HepG2 (cell line): Measurements from ENCODE around the gene KIF1C. TPM values are rescaled to one million over a fixed set of nuclear protein-coding genes. Genes with fewer than 3 reads are reported as not detected.
A peak's percentile ranks its signal among the peaks of the same experiment; 100 is the strongest.

Source experiments
- CREB1 ChIP-seq, 2 experiments: fragments of 450-650 bp in 1 of 2; IDR thresholded peaks; 2 replicates each; pipeline ENCODE4 v1.6.1; 2016 to 2017; ENCODE audit warnings: control low read depth in 1 of 2, mild to moderate bottlenecking in 1 of 2, missing compliant biosample characterization in 1 of 2, missing genetic modification characterization in 1 of 2
- DMAP1 ChIP-seq: IDR thresholded peaks from 2 replicates; pipeline ENCODE4 v1.6.1; 2016
- GABPB1 ChIP-seq: IDR thresholded peaks from 2 replicates; pipeline ENCODE4 v1.6.1; 2016; ENCODE audit warnings: mild to moderate bottlenecking, missing genetic modification reagents, moderate library complexity, missing compliant biosample characterization
- NR2F1 ChIP-seq, 2 experiments: fragments of 450-650 bp in 1 of 2; formaldehyde crosslinking in 1 of 2; IDR thresholded peaks; 2 replicates each; pipeline versions ENCODE4 v1.5.0 to v1.6.1; 2016 to 2020; ENCODE audit warnings: mild to moderate bottlenecking in 1 of 2, missing compliant biosample characterization in 1 of 2, missing genetic modification reagents in 1 of 2, moderate library complexity in 1 of 2
- RBFOX2 ChIP-seq: fragments of 200-400 bp; formaldehyde crosslinking; IDR thresholded peaks from 2 replicates; pipeline ENCODE4 v1.6.1; 2017; ENCODE audit warnings: low read depth, mild to moderate bottlenecking, low read length
- RORA ChIP-seq: sonication (generic); formaldehyde crosslinking; IDR thresholded peaks from 2 replicates; pipeline ENCODE4 v1.5.0; 2020; ENCODE audit warnings: mild to moderate bottlenecking, missing genetic modification reagents, moderate library complexity
- TARDBP ChIP-seq: sonication (generic); formaldehyde crosslinking; IDR thresholded peaks from 2 replicates; pipeline ENCODE4 v1.8.0; 2022; ENCODE audit warnings: mild to moderate bottlenecking, missing genetic modification reagents
- TOE1 ChIP-seq: sonication (generic); formaldehyde crosslinking; IDR thresholded peaks from 2 replicates; pipeline ENCODE4 v1.4.0; 2020; ENCODE audit warnings: mild to moderate bottlenecking, missing genetic modification reagents
- ZFP36 ChIP-seq: fragments of 150-350 bp; IDR thresholded peaks from 2 replicates; pipeline ENCODE4 v1.6.1; 2018; ENCODE audit warnings: borderline replicate concordance, low read length, low read depth; ENCODE audit not compliant: partially characterized antibody
- ZMAT3 ChIP-seq: sonication (generic); formaldehyde crosslinking; conservative IDR thresholded peaks from 2 replicates; pipeline ENCODE4 v1.7.0; 2021; ENCODE audit warnings: missing genetic modification reagents
- ZMYM4 ChIP-seq: sonication (generic); formaldehyde crosslinking; IDR thresholded peaks from 2 replicates; pipeline ENCODE4 v1.8.1; 2023; ENCODE audit warnings: mild to moderate bottlenecking, missing genetic modification reagents
- ZNF30 ChIP-seq: sonication (generic); formaldehyde crosslinking; IDR thresholded peaks from 2 replicates; pipeline ENCODE4 v1.5.0; 2020; ENCODE audit warnings: mild to moderate bottlenecking, missing genetic modification reagents
- ZNF317 ChIP-seq: sonication (generic); formaldehyde crosslinking; IDR thresholded peaks from 2 replicates; pipeline ENCODE4 v1.5.0; 2020; ENCODE audit warnings: mild to moderate bottlenecking, missing genetic modification reagents
- ZNF703 ChIP-seq: sonication (generic); formaldehyde crosslinking; IDR thresholded peaks from 2 replicates; pipeline ENCODE4 v1.5.1; 2020; ENCODE audit warnings: missing genetic modification reagents, mild to moderate bottlenecking, moderate library complexity, borderline replicate concordance
- ZSCAN20 ChIP-seq: sonication (generic); formaldehyde crosslinking; IDR thresholded peaks from 2 replicates; pipeline ENCODE4 v1.4.0; 2020; ENCODE audit warnings: missing genetic modification reagents, mild to moderate bottlenecking, borderline replicate concordance
- polyA plus RNA-seq, 8 experiments: library from polyadenylated mRNA; depleted of rRNA in 3 of 8; stranded (reverse) in 7 of 8; unstranded in 1 of 8; fragments of >200 nt; fragmentation: Illumina TruSeq in 4 of 8; extraction: Trizol in 4 of 8; gene quantifications; 2 replicates each; pipeline versions ENCODE4 v1.2.1 to v1.2.3, GENCODE V29; 2011 to 2016; ENCODE audit warnings: low read depth in 4 of 8, missing spikeins in 1 of 8, mixed read lengths in 1 of 8; ENCODE audit not compliant: insufficient read depth in 1 of 8
- total RNA-seq, 5 experiments: library from RNA; depleted of rRNA; stranded (reverse); fragments of >200 nt; fragmentation: Illumina TruSeq; extraction: Trizol; gene quantifications; 2 replicates each; pipeline ENCODE4 v1.2.3, GENCODE V29; 2016; ENCODE audit warnings: low read depth in 1 of 5
- TF ChIP-seq, protein P1 (sequence below): sonication (generic); formaldehyde crosslinking; IDR thresholded peaks from 2 replicates; pipeline ENCODE4 v1.4.0; 2020; ENCODE audit warnings: mild to moderate bottlenecking, missing genetic modification reagents
- TF ChIP-seq, protein P2 (sequence below): sonication (generic); formaldehyde crosslinking; IDR thresholded peaks from 2 replicates; pipeline ENCODE4 v1.4.0; 2020; ENCODE audit warnings: low read depth, missing genetic modification reagents
- TF ChIP-seq, protein P3 (sequence below): sonication (generic); formaldehyde crosslinking; IDR thresholded peaks from 2 replicates; pipeline ENCODE4 v1.4.0; 2020; ENCODE audit warnings: mild to moderate bottlenecking, missing genetic modification reagents, borderline replicate concordance
- TF ChIP-seq, protein P4 (sequence below): IDR thresholded peaks from 2 replicates; pipeline ENCODE4 v1.6.1; 2016; ENCODE audit warnings: missing genetic modification reagents, missing compliant biosample characterization

KIF1C gene
- total and polyA plus RNA-seq, 2 of the 13 experiments (the other 11 are each of a cell fraction or from before 2014, with no cell fraction given), result 70.0 to 104 TPM

DNA sequence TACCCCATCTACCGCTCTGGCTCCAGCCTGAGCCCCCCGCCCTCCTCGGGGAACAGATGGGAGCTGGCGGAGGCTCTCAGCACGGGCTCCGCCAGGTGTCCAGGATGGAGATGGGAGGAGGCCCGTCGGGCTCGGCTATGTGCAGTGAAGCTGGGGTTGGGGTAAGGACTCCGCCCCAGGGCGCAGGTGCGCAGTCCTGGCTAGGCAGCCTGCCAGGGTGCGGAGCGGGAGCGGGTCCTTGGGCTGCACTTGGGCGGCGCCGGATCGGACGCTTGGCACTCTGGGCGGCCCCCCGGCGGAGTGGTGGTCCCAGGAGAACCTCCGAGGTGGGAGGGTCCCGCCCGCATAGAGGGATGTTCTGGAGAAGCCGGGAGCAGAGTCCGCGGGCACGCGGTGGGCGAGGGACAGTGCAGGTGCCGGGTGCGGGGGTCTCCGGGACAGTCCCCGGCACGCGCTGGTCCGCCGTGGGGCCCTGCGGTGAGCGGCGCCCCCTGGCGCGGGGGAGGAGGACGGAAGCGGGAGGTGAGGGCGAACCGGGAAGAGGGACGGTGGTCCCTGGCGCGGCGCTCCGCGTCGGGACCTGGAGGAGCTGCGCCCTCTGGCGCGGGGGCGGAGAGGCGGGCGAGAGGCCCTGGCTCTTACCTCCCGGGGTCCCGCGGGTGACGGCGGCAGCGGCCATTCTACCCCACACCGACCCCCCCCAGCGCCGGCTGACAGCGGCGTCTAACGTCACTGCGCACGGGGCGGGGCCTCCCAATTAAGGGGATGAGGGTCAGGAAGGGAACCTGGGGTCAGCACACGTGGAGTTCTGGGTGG, 10.6 kb upstream of the KIF1C start, which contains the start of gene CAMTA2 (continued):
- peak; percentile 70 for TF ChIP-seq CREB1 (IDR thresholded peaks at IDR 0.05)
- peak; percentile 79 for TF ChIP-seq CREB1 (CRISPR knock-in tag; IDR thresholded peaks at IDR 0.05)
- TF ChIP-seq, protein P1, sequence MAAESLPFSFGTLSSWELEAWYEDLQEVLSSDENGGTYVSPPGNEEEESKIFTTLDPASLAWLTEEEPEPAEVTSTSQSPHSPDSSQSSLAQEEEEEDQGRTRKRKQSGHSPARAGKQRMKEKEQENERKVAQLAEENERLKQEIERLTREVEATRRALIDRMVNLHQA, result no peak
- peak; percentile 85 for TF ChIP-seq RBFOX2
- peak; percentile 86; the same call in 1 of the 2 replicates for TF ChIP-seq ZMYM4
- TF ChIP-seq TOE1 (CRISPR knock-in tag), result peak; percentile 56; the same call in 1 of the 2 replicates
- peak; percentile 94 for TF ChIP-seq GABPB1
- TF ChIP-seq ZSCAN20, result peak; percentile 38; the same call in 1 of the 2 replicates
- TF ChIP-seq, protein P2, sequence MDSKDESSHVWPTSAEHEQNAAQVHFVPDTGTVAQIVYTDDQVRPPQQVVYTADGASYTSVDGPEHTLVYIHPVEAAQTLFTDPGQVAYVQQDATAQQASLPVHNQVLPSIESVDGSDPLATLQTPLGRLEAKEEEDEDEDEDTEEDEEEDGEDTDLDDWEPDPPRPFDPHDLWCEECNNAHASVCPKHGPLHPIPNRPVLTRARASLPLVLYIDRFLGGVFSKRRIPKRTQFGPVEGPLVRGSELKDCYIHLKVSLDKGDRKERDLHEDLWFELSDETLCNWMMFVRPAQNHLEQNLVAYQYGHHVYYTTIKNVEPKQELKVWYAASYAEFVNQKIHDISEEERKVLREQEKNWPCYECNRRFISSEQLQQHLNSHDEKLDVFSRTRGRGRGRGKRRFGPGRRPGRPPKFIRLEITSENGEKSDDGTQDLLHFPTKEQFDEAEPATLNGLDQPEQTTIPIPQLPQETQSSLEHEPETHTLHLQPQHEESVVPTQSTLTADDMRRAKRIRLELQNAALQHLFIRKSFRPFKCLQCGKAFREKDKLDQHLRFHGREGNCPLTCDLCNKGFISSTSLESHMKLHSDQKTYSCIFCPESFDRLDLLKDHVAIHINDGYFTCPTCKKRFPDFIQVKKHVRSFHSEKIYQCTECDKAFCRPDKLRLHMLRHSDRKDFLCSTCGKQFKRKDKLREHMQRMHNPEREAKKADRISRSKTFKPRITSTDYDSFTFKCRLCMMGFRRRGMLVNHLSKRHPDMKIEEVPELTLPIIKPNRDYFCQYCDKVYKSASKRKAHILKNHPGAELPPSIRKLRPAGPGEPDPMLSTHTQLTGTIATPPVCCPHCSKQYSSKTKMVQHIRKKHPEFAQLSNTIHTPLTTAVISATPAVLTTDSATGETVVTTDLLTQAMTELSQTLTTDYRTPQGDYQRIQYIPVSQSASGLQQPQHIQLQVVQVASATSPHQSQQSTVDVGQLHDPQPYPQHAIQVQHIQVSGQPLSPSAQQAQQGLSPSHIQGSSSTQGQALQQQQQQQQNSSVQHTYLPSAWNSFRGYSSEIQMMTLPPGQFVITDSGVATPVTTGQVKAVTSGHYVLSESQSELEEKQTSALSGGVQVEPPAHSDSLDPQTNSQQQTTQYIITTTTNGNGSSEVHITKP (CRISPR knock-in tag), result no peak
- no peak for TF ChIP-seq ZNF317 (CRISPR knock-in tag)
- TF ChIP-seq ZNF30, result no peak
- TF ChIP-seq ZNF703, result no peak; the same call in 1 of the 2 replicates
- peak in 1 of 2 experiments; percentile 36; a peak in 1 of 4 replicates for TF ChIP-seq NR2F1 (CRISPR knock-in tag; IDR thresholded peaks at IDR 0.05)
- peak; percentile 35; the same call in 1 of the 2 replicates for TF ChIP-seq DMAP1
- TF ChIP-seq, protein P3, sequence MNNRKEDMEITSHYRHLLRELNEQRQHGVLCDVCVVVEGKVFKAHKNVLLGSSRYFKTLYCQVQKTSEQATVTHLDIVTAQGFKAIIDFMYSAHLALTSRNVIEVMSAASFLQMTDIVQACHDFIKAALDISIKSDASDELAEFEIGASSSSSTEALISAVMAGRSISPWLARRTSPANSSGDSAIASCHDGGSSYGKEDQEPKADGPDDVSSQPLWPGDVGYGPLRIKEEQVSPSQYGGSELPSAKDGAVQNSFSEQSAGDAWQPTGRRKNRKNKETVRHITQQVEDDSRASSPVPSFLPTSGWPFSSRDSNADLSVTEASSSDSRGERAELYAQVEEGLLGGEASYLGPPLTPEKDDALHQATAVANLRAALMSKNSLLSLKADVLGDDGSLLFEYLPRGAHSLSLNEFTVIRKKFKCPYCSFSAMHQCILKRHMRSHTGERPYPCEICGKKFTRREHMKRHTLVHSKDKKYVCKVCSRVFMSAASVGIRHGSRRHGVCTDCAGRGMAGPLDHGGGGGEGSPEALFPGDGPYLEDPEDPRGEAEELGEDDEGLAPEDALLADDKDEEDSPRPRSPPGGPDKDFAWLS (CRISPR knock-in tag), result no peak
- no peak for TF ChIP-seq TARDBP
- TF ChIP-seq RORA (CRISPR knock-in tag), result no peak
- no peak for TF ChIP-seq ZFP36
- TF ChIP-seq ZMAT3 (CRISPR knock-in tag), result 0 out of 2 replicates have a peak, but pooled peaks have one; percentile 71
- TF ChIP-seq, protein P4, sequence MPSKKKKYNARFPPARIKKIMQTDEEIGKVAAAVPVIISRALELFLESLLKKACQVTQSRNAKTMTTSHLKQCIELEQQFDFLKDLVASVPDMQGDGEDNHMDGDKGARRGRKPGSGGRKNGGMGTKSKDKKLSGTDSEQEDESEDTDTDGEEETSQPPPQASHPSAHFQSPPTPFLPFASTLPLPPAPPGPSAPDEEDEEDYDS, result peak; percentile 64; the same call in 1 of the 2 replicates
